GM19193 (cell line): ENCODE results near the gene LRCH3.

Source experiments
- POLR2A ChIP-seq: IDR thresholded peaks from 4 replicates; pipeline ENCODE4 v1.6.1; 2011; ENCODE audit not compliant: insufficient read depth, insufficient read length; ENCODE audit errors: extremely low read depth

The LRCH3 gene

DNA sequence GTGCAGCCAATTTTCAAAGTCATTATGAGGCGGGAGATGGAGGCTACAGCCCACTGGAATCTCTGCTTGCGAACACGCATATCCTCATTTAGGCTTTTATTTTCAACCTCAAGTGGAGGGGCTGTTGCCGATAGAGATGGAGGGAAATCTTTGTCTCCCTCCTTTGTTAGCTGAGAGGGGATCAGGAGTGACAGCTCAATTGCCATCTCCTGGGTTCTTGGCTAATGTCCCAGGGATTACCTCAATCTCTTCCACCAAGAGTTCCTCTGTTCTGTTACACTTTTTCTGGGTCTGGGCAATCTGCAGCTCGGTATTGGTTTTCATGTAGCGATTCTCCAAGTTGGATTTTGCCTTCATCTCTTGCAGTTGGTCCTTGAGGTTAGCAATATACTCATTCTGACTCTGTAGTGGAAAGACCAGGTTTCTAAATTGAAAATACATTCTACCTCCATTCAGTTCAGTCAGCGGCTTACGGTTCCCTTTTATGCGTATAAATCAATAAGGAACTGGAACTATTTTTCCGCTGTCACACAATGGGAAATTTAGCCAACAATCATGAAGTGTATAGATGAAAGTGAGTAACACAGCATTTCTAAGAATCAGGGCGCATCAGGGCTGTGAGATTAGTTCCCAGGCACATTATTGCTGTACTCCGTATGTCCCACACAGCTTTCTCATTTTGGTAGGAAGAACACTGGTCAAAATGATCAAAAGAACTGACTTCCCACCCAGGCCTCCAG lies 122.8 kb downstream of the LRCH3 start:
- no peak for TF ChIP-seq POLR2A

DNA sequence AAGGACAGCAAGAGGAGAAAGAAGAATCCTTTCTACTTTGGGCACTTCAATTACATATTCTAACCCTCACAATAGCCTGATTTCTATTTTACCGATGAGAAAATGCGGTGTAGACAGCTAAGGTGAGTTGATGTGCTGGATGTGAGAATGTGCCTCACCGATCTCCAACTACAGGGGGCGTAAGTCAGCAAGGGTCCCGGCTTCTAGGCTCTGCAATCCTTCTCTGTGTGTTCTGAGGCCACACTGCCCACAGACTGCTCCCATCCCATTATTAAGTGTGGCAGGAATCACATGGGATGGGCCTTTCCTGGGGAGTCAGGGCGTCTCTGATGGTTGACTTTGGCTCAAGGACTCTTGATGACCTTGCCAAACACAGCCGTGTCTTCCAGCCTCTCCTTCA lies 135.4 kb downstream of the LRCH3 start:
- TF ChIP-seq POLR2A: no peak

DNA sequence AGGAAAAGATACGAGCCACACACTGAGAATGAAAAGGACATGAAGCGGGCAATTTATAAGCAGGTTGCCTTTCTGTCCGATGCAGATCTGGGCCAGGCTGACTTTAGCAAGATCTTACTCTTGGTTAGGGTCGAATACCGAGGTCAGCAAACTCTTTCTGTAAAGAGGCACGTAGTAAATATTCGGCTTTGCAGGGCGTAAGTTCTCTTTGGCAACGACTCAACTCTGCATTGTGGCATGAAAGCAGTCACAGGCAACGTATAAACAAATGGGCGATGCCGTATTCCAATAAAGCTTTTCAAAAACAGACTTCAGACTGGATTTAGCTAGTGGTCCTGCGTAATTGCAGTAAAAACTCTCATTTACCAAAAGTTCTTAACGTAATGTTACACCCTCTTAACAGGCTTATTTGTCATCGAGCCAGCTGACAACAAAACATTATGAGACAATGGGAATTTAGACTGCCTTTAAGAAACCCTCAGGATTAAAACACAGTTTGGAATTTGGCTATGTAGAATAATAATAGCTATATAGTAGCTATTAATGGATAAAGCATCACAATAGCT lies 145.8 kb downstream of the LRCH3 start:
- TF ChIP-seq POLR2A: no peak
